Measurements from ENCODE around the gene ATXN3L.

Gene ATXN3L

GRCh38 chrX:13319953-13320352 is at the start of gene ATXN3L:
ATXN3L (minus strand) TSS chrX:13320053; CDS start chrX:13319934, 119 bp downstream.
- DNase-seq (ENCODE audit: low read depth in 1 of 2, low spot score in 1 of 2), result no peak

GRCh38 chrX:13369256-13370030 is 49.6 kb upstream of the ATXN3L start:
- no peak for DNase-seq (ENCODE audit: low read depth in 1 of 2, low spot score in 1 of 2)

GRCh38 chrX:13367950-13368349 is 48.1 kb upstream of the ATXN3L start:
- DNase-seq (ENCODE audit: low read depth in 1 of 2, low spot score in 1 of 2), result no peak

GRCh38 chrX:13366698-13367097 is 46.8 kb upstream of the ATXN3L start:
- DNase-seq (ENCODE audit: low read depth in 1 of 2, low spot score in 1 of 2), result no peak

GRCh38 chrX:13365161-13365560 is 45.3 kb upstream of the ATXN3L start:
- DNase-seq (ENCODE audit: low read depth in 1 of 2, low spot score in 1 of 2), result no peak

- DNase-seq (ENCODE audit: low read depth in 1 of 2, low spot score in 1 of 2), result no peak
Observed at GRCh38 chrX:13364230-13364857, 44.5 kb upstream of the ATXN3L start.

- DNase-seq (ENCODE audit: low read depth in 1 of 2, low spot score in 1 of 2), result no peak
Observed at GRCh38 chrX:13360146-13360545, 40.3 kb upstream of the ATXN3L start.

- no peak for DNase-seq (ENCODE audit: low read depth in 1 of 2, low spot score in 1 of 2)
Observed at GRCh38 chrX:13357925-13358324, 38.1 kb upstream of the ATXN3L start.

- no peak for DNase-seq (ENCODE audit: low read depth in 1 of 2, low spot score in 1 of 2)
Observed at GRCh38 chrX:13346646-13347045, 26.8 kb upstream of the ATXN3L start.

- no peak for DNase-seq (ENCODE audit: low read depth in 1 of 2, low spot score in 1 of 2)
Observed at GRCh38 chrX:13345438-13345837, 25.6 kb upstream of the ATXN3L start.

GRCh38 chrX:13345037-13345436 is 25.2 kb upstream of the ATXN3L start:
- no peak for DNase-seq (ENCODE audit: low read depth in 1 of 2, low spot score in 1 of 2)

GRCh38 chrX:13341491-13342101 is 21.7 kb upstream of the ATXN3L start:
- DNase-seq (ENCODE audit: low read depth in 1 of 2, low spot score in 1 of 2), result no peak

GRCh38 chrX:13340182-13340791 is 20.4 kb upstream of the ATXN3L start:
- no peak for DNase-seq (ENCODE audit: low read depth in 1 of 2, low spot score in 1 of 2)

GRCh38 chrX:13339607-13340006 is 19.8 kb upstream of the ATXN3L start:
- no peak for DNase-seq (ENCODE audit: low read depth in 1 of 2, low spot score in 1 of 2)

GRCh38 chrX:13338996-13339515 is 19.2 kb upstream of the ATXN3L start:
- DNase-seq (ENCODE audit: low read depth in 1 of 2, low spot score in 1 of 2), result no peak

GRCh38 chrX:13334491-13334890 is 14.6 kb upstream of the ATXN3L start:
- DNase-seq (ENCODE audit: low read depth in 1 of 2, low spot score in 1 of 2), result no peak

GRCh38 chrX:13330446-13330845 is 10.6 kb upstream of the ATXN3L start:
- no peak for DNase-seq (ENCODE audit: low read depth in 1 of 2, low spot score in 1 of 2)

- no peak for DNase-seq (ENCODE audit: low read depth in 1 of 2, low spot score in 1 of 2)
Observed at GRCh38 chrX:13327666-13328065, 7.8 kb upstream of the ATXN3L start.

- no peak for DNase-seq (ENCODE audit: low read depth in 1 of 2, low spot score in 1 of 2)
Observed at GRCh38 chrX:13323241-13323640, 3.4 kb upstream of the ATXN3L start.

- no peak for DNase-seq (ENCODE audit: low read depth in 1 of 2, low spot score in 1 of 2)
Observed at GRCh38 chrX:13317366-13317765, 2.5 kb downstream of the ATXN3L start.

GRCh38 chrX:13311560-13311959 is 8.3 kb downstream of the ATXN3L start:
- no peak for DNase-seq (ENCODE audit: low read depth in 1 of 2, low spot score in 1 of 2)

- DNase-seq (ENCODE audit: low read depth in 1 of 2, low spot score in 1 of 2), result no peak
Observed at GRCh38 chrX:13309631-13310030, 10.2 kb downstream of the ATXN3L start.

Data from stimulated activated CD4-positive, alpha-beta T cell treated with anti-CD3 and anti-CD28 coated beads, Interleukin-15, amount 100 ng/mL, for 1 hour (primary cell).